Activated T-cell treated with anti-CD3 and anti-CD28 coated beads, Interleukin-2, amount 50 U/mL, for 48 hours (primary cell): Measurements from ENCODE around the gene IL31.
A peak's percentile ranks its signal among the peaks of the same experiment; 100 is the strongest.

ENCODE experiments used
- DNase-seq, 2 experiments: peaks; one replicate each; pipeline ENCODE4 v3.0.0-alpha.2; 2020

The IL31 gene

GRCh38 chr12:122126713-122127597 is 47.1 kb downstream of the IL31 start:
- DNase-seq = no peak

- no peak for DNase-seq
Measured at GRCh38 chr12:122126342-122126635, 47.7 kb downstream of the IL31 start.

- DNase-seq = no peak
Measured at GRCh38 chr12:122125452-122126341, 48.3 kb downstream of the IL31 start.

- no peak for DNase-seq
Measured at GRCh38 chr12:122124370-122124769, 49.7 kb downstream of the IL31 start.

GRCh38 chr12:122123761-122124145 is 50.3 kb downstream of the IL31 start:
- DNase-seq = no peak

GRCh38 chr12:122123051-122123760 is 50.8 kb downstream of the IL31 start:
- peak; percentile 83 to 85 for DNase-seq
